ENCODE data around the gene PMAIP1. TPM values are rescaled to one million over a fixed set of nuclear protein-coding genes. Genes with fewer than 3 reads are reported as not detected.

The PMAIP1 gene
- 58.2 and 74.2 TPM in 2 replicates for total RNA-seq

DNA sequence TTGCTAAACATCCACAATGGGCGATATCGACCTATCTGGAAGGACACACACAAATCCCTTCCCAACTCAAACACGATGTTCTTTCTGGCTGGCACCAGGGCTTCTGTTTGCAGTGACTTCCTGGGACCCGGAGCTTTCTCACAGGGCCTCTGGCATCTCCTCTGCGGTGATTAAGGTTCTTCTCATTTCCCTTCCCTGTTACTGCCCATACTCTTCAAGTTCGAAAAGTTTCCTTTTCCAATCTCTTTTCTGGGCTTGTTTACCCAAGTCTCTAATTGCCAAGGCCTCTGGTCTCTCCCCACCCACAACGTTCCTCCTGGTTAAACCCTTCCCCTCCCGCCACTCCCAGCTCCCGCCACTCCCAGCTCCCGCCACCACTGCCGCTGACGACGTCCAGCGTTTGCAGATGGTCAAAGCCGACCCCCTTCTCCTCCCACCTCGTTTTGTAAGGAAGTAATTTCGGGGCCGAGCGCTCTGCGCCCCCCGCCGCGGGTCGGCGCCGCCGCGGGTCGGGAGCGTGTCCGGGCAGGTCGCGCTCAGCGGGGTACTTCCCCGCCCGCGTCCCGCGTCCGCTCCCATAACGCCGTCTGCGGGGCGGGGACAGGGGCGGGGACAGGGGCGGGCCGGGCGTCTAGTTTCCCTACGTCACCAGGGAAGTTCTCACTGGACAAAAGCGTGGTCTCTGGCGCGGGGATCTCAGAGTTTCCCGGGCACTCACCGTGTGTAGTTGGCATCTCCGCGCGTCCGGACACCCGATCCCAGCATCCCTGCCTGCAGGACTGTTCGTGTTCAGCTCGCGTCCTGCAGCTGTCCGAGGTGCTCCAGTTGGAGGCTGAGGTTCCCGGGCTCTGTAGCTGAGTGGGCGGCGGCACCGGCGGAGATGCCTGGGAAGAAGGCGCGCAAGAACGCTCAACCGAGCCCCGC lies at the start of gene PMAIP1:
TSS of gene PMAIP1 (plus strand) at position 699 of the 924 bp plus-strand sequence. CDS start at position 881, 182 bp downstream.

Other genes starting within 250 kb of the PMAIP1 start
- 0.28 and 2.1 TPM in 2 replicates for gene CCBE1, start 202.6 kb upstream of the PMAIP1 start, total RNA-seq

Measured in nasal cavity respiratory epithelium epithelial cell of viscerocranial mucosa (primary cell).